Stomach (tissue), 9 donors: ENCODE results near the gene TLR1. TPM values are rescaled to one million over a fixed set of nuclear protein-coding genes. Genes with fewer than 3 reads are reported as not detected.

Source experiments
- DNase-seq, 2 donors: peaks; one replicate each; pipeline versions ENCODE4 v3.0.0 to v3.0.0-alpha.2; 2013 to 2019
- H3K27ac ChIP-seq, 5 donors: fragments of 200-600 bp in 4 of 5; sonication (generic) in 4 of 5; one replicate each; pipeline ENCODE4 v1.5.1; 2013 to 2019; ENCODE audit warnings: mild to moderate bottlenecking in 1 of 5, moderate library complexity in 1 of 5
- H3K27me3 ChIP-seq, 3 donors: fragments of 200-600 bp; sonication (generic); one replicate each; pipeline ENCODE4 v1.5.1; 2017 to 2019; ENCODE audit warnings: mixed run types in 1 of 3
- H3K36me3 ChIP-seq, 4 donors: fragments of 200-600 bp; sonication (generic); 1 replicate in 3 of 4; 2 replicates in 1 of 4; pipeline ENCODE4 v1.5.1; 2016 to 2019
- H3K4me1 ChIP-seq, 4 donors: fragments of 200-600 bp; sonication (generic); one replicate each; pipeline ENCODE4 v1.5.1; 2016 to 2019
- H3K4me3 ChIP-seq, 4 donors: fragments of 200-600 bp; sonication (generic) in 3 of 4; one replicate each; pipeline ENCODE4 v1.5.1; 2016 to 2019; ENCODE audit warnings: mild to moderate bottlenecking in 1 of 4
- H3K9me3 ChIP-seq, 4 donors: fragments of 200-600 bp; sonication (generic); one replicate each; pipeline ENCODE4 v1.5.1; 2016 to 2019
- EP300 ChIP-seq: sonication (generic); formaldehyde crosslinking; IDR thresholded peaks from one replicate; pipeline ENCODE4 v1.6.1; 2017; ENCODE audit warnings: antibody characterized with exemption
- POLR2A ChIP-seq, 4 donors: fragments of 450-650 bp; IDR thresholded peaks; one replicate each; pipeline ENCODE4 v1.6.1; 2016; ENCODE audit warnings: antibody characterized with exemption in 4 of 4, control low read depth in 2 of 4, mild to moderate bottlenecking in 1 of 4, moderate library complexity in 1 of 4
- POLR2AphosphoS5 ChIP-seq, 3 donors: sonication (generic); formaldehyde crosslinking; IDR thresholded peaks; one replicate each; pipeline ENCODE4 v1.6.1; 2016; ENCODE audit warnings: antibody characterized with exemption in 3 of 3
- WGBS, 5 donors: extraction: QIAGEN DNeasy Blood & Tissue Kit in 3 of 5; methylation state at CpG; one replicate each; pipeline versions ENCODE4 v1.1.5 to v1.1.7; 2013 to 2018; 5-methylcytosine and 5-hydroxymethylcytosine counted together
- intact Hi-C: fragments of 100-400 bp; cut with DNase I; formaldehyde crosslinking; loops from one replicate; pipeline ENCODE4 v1.15.1; 2023; ENCODE audit warnings: low total_unique reads
- polyA plus RNA-seq, 3 donors: library from polyadenylated mRNA; stranded (reverse); fragments of 200-250 nt; gene quantifications; one replicate each; pipeline ENCODE4 v1.2.3, GENCODE V29; 2013
- total RNA-seq, 5 donors: library from RNA; depleted of rRNA; stranded (reverse); fragments of >200 nt; gene quantifications; one replicate each; pipeline versions ENCODE4 v1.1.0 to v1.2.3, GENCODE V29; 2014 to 2016
- TF ChIP-seq, protein P1 (sequence below), 7 experiments: fragments of 450-650 bp in 4 of 7; fragments of 200-600 bp in 3 of 7; sonication (generic) in 3 of 7; IDR thresholded peaks; one replicate each; pipeline ENCODE4 v1.5.1; 2016 to 2019; ENCODE audit warnings: antibody characterized with exemption in 7 of 7, control low read depth in 2 of 7, mild to moderate bottlenecking in 1 of 7
- donor health status: healthy with polysubstance abuse.
- donor health status: Bipolar disorder and iron deficiency.
- donor health status: healthy.

The TLR1 gene
- total and polyA plus RNA-seq, 8 donors = 1.2 to 37.4 (median 5.3) TPM; not detected in 1

DNA sequence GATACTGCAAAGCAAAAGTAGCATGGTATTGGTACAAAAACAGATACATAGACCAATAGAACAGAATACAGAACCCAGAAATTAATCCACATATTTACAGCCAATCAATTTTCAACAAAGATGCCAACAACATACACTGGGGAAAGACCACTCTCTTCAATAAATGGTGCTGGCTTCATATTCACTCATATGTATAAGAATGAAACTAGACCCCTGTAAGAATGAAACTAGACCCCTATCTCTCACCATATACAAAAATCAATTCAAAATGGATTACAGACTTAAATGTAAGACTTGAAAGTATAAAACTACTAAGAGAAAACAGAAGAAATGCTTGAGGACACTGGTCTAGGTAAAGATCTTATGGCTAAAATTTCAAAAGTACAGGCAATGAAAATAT lies 32.7 kb upstream of the TLR1 start:
- H3K4me3 ChIP-seq = no peak overlapping the region
- intact Hi-C loops = no loop called here
- H3K27ac ChIP-seq = no peak overlapping the region
- H3K9me3 ChIP-seq = peaks cover 0 to 28% (median 13%) of the 10 kb centered on the region in 4 donors
- no peaks in the 10 kb centered on the region for H3K4me1 ChIP-seq
- H3K36me3 ChIP-seq = no peaks in the 10 kb centered on the region
- H3K27me3 ChIP-seq = no peaks in the 10 kb centered on the region
- DNase-seq = no peak
- TF ChIP-seq EP300 (no peak), POLR2AphosphoS5 (IDR thresholded peaks at IDR 0.05) (no peak), POLR2A (IDR thresholded peaks at IDR 0.05) (no peak)
- TF ChIP-seq, protein P1, sequence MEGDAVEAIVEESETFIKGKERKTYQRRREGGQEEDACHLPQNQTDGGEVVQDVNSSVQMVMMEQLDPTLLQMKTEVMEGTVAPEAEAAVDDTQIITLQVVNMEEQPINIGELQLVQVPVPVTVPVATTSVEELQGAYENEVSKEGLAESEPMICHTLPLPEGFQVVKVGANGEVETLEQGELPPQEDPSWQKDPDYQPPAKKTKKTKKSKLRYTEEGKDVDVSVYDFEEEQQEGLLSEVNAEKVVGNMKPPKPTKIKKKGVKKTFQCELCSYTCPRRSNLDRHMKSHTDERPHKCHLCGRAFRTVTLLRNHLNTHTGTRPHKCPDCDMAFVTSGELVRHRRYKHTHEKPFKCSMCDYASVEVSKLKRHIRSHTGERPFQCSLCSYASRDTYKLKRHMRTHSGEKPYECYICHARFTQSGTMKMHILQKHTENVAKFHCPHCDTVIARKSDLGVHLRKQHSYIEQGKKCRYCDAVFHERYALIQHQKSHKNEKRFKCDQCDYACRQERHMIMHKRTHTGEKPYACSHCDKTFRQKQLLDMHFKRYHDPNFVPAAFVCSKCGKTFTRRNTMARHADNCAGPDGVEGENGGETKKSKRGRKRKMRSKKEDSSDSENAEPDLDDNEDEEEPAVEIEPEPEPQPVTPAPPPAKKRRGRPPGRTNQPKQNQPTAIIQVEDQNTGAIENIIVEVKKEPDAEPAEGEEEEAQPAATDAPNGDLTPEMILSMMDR (IDR thresholded peaks at IDR 0.05) = no peak

DNA sequence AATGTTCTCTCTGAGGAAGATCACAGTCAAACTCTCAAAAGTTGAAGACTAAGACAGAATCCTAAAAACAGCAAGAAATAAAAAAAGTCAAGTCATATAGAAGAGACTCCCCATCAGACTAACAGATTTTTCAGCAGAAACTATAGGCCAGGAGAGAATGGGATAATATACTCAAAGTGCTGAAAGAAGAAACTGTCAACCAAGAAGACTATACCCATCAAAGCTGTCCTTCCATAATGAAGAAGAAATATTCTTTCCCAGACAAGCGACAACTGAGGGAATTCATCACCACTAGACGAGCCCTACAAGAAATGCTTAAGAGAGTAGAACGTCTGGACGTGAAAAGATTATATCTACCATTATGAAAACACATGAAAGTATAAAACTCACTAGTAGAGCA lies 30.0 kb upstream of the TLR1 start:
- WGBS, 5 donors = 86 to 96% (median 91%) methylated on average over 4 of the region's 4 CpGs
- TF ChIP-seq POLR2AphosphoS5 (IDR thresholded peaks at IDR 0.05) (no peak), EP300 (no peak), POLR2A (IDR thresholded peaks at IDR 0.05) (no peak)
- TF ChIP-seq, protein P1 (IDR thresholded peaks at IDR 0.05) = no peak
- Histone ChIP-seq H3K4me3 (no peak overlapping the region), H3K9me3 (peaks cover 0 to 28% (median 13%) of the 10 kb centered on the region in 4 donors), H3K27me3 (no peaks in the 10 kb centered on the region), H3K36me3 (no peaks in the 10 kb centered on the region), H3K27ac (no peak overlapping the region), H3K4me1 (no peaks in the 10 kb centered on the region)
- no peak for DNase-seq
- intact Hi-C loops = no loop called here

DNA sequence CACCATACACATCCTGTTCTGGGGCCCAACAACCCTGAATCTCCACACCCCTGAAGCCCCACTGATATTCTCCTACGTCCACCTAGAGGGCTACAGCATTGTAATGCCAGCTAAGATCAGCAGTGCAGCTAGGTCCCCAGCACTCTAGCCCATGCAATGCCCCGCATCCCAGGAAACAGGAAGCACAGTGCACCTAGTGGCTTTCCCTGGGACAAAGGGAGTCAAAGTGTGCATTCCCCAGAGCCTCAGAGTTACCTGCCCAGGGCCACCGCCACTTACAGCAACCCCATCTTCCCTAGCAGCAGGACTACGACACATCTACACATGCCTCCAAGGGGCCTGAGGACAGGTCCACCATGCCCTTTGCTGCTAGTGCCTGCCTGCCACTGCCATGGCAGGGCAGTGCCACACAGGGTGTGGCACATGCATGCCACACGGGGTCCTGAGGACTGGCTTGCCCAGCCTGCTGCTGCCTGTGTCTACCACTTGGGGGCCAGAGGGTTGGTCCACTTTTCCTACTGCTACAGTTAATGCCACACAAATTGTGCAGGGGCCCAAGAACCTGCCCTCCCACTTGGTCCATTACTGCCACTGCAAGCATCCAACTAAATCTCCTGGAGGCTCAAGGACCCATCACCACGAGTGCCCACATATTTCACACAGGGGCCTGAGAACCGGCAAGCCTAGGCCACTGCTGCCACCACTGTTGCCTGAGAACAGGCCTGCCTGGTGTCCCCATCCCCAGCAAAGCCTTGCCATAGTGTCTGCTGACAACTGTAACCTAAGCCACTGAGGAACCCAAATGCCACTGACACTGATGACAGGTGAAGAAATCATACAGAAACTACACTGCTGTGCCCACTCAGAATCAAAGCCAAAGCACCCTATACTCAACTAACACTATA lies 28.3 kb upstream of the TLR1 start:
- Histone ChIP-seq H3K27ac (no peak overlapping the region), H3K36me3 (no peaks in the 10 kb centered on the region), H3K4me1 (no peaks in the 10 kb centered on the region), H3K4me3 (no peak overlapping the region), H3K27me3 (no peaks in the 10 kb centered on the region), H3K9me3 (peaks cover 0 to 28% (median 13%) of the 10 kb centered on the region in 4 donors)
- intact Hi-C loops = no loop called here
- WGBS, 5 donors = 78 to 95% (median 93%) methylated on average over 5 to 7 of the region's 7 CpGs
- TF ChIP-seq POLR2AphosphoS5 (IDR thresholded peaks at IDR 0.05) (no peak), EP300 (no peak), POLR2A (IDR thresholded peaks at IDR 0.05) (no peak)
- TF ChIP-seq, protein P1 (IDR thresholded peaks at IDR 0.05) = no peak
- no peak for DNase-seq

DNA sequence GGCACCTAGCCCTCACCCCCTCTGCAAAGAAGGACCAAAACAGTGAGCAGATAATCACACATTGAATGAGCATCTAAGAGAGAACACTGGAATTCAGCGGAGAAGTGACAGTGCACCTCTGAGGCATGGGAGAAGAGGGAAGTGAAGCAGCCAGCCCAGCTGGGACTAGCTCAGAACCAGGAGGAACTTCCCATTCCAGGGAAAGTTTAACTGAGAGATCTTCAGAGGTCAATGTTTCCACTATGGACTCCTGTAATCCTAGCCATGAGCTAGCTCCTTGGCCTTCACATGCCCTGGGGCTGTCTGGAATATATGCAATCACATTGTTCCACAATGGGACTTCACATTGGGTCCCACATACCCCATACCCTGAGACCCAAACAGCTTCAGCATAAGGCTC lies 27.6 kb upstream of the TLR1 start:
- Histone ChIP-seq H3K27ac (no peak overlapping the region), H3K27me3 (no peaks in the 10 kb centered on the region), H3K4me1 (no peaks in the 10 kb centered on the region), H3K4me3 (no peak overlapping the region), H3K36me3 (no peaks in the 10 kb centered on the region), H3K9me3 (peaks cover 0 to 26% (median 11%) of the 10 kb centered on the region in 4 donors)
- intact Hi-C loops = no loop called here
- no peak for DNase-seq
- 86 to 100% (median 89%) methylated on average over 1 of the region's 1 CpG for WGBS, 5 donors
- TF ChIP-seq POLR2A (IDR thresholded peaks at IDR 0.05) (no peak), EP300 (no peak), POLR2AphosphoS5 (IDR thresholded peaks at IDR 0.05) (no peak)
- TF ChIP-seq, protein P1 (IDR thresholded peaks at IDR 0.05) = no peak
